HG02852 (cell line): ENCODE measurements around the gene BIN1.
A peak's percentile ranks its signal among the peaks of the same experiment; 100 is the strongest.

ENCODE experiments used
- ATAC-seq: cut with Tn5 transposase; IDR thresholded peaks from one replicate; pipeline ENCODE4 v1.9.1; 2021; ENCODE audit warnings: mild to moderate bottlenecking, moderate library complexity; ENCODE audit not compliant: unreplicated experiment

The BIN1 gene

GRCh38 chr2:127093648-127094210, 13.2 kb downstream of the BIN1 start:
- no peak for ATAC-seq

GRCh38 chr2:127092901-127093516, 13.9 kb downstream of the BIN1 start:
- no peak for ATAC-seq

- ATAC-seq: no peak
Observed at GRCh38 chr2:127092306-127092705, 14.6 kb downstream of the BIN1 start.

- ATAC-seq: no peak
Observed at GRCh38 chr2:127091886-127092285, 15.1 kb downstream of the BIN1 start.

GRCh38 chr2:127091148-127091547, 15.8 kb downstream of the BIN1 start:
- no peak for ATAC-seq

- no peak for ATAC-seq
Observed at GRCh38 chr2:127090281-127091120, 16.5 kb downstream of the BIN1 start.

- no peak for ATAC-seq
Observed at GRCh38 chr2:127089478-127090235, 17.3 kb downstream of the BIN1 start.

- no peak for ATAC-seq
Observed at GRCh38 chr2:127088706-127089105, 18.2 kb downstream of the BIN1 start.

- no peak for ATAC-seq
Observed at GRCh38 chr2:127087791-127088495, 19.0 kb downstream of the BIN1 start.

- peak; percentile 76 for ATAC-seq
Observed at GRCh38 chr2:127086990-127087790, 19.8 kb downstream of the BIN1 start.

- no peak for ATAC-seq
Observed at GRCh38 chr2:127085317-127085681, 21.7 kb downstream of the BIN1 start.

- ATAC-seq: no peak
Observed at GRCh38 chr2:127084611-127085316, 22.2 kb downstream of the BIN1 start.

- no peak for ATAC-seq
Observed at GRCh38 chr2:127083819-127084503, 23.0 kb downstream of the BIN1 start.

GRCh38 chr2:127082974-127083373, 24.0 kb downstream of the BIN1 start:
- ATAC-seq: no peak

GRCh38 chr2:127081826-127082633, 24.9 kb downstream of the BIN1 start:
- ATAC-seq: peak; percentile 49

- peak; percentile 37 for ATAC-seq
Observed at GRCh38 chr2:127080938-127081755, 25.8 kb downstream of the BIN1 start.
